GM19328 (cell line): ENCODE results near the gene CLASP1.

ENCODE experiments used
- ATAC-seq: cut with Tn5 transposase; IDR thresholded peaks from one replicate; pipeline ENCODE4 v1.9.1; 2021; ENCODE audit warnings: mild to moderate bottlenecking, moderate library complexity; ENCODE audit not compliant: unreplicated experiment

The CLASP1 gene

DNA sequence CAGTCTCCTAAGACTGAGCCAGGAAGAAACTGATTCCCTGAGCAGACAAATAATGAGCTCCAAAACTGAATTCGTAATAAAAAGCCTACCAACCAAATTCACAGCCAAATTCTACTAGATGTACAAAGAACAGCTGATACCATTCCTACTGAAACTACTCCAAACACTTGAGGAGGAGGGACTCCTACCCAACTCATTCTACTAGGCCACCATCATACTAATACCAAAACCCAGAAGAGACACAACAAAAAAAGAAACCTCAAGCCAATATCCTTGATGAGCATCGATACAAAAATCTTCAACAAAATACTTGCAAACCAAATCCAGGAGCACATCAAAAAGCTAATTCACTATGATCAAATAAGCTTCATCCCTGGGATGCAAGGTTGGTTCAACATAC is 98.6 kb downstream of the CLASP1 start:
- ATAC-seq: no peak

DNA sequence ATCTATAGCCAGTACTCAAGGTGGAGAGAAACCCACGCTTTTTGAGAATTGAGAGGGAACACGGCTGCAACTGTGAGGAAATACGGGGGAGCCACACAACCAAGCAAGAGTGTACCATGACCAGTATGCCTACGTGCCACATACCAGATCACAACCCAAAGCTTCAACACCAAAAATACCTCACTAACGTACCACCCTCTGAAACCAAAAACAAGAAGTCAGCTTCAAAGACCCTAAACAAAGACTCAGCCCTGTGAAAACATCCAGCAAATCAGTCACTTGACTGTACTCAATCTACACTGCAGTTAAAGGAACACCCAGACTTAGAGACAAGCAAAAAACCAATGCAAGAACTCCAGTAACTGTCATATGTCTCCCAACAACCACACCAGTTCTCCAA is 101.6 kb downstream of the CLASP1 start:
- ATAC-seq: no peak

DNA sequence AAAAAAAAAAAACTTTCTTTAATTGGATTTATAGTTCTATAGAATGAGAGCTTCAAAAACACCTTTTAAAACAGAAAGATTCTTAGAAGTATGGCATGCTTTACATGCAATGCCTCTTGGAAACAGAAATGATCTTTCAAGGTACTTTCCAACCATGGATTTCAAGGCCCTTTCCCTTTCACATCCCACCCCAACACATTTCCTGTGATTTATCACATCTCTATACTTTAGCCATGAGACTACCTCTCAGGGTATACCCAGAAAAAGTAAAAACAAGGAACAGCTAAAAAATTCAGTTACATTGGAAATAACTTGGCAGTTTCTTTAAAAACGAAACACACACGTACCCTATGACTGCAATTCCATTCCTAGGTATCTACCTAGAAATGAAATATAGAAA is 103.3 kb downstream of the CLASP1 start:
- no peak for ATAC-seq

DNA sequence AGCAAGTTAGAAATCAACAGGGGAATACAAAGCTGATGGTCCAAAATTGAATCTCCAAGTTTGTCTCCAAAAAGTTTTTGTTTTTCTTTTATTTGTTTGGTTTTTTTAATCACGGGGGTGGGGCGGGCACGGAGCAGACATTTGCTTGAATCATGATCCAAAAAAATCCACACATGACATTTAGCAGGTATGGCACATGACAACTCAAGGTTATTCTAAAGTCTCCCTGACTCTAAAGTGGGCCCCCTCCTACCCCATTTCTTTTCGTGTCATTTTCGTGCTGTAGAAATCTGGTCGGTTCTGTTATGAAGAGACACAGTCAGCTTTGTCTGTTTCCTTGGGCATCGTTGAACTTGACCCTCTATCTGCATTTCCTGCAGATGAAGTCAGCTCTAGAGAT is 104.0 kb downstream of the CLASP1 start:
- no peak for ATAC-seq

DNA sequence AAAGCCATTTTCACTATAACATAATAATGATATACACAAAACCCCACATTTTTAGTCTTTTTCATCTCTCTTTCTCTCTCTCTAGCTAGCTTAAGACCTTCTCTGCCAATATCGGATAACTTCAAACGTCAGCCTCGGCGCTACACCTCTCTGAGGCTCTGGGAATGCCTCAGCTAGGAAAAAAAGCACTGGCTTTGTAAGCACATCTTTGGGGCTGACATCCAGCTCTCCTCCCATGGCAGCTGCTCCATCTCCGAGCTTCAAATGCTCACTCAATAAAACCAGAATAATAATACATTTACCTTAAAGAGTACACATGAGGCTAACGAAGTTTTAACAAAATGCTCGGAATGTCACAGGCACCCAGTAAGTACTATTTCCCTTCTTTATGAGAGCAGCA is 107.8 kb downstream of the CLASP1 start:
- no peak for ATAC-seq

DNA sequence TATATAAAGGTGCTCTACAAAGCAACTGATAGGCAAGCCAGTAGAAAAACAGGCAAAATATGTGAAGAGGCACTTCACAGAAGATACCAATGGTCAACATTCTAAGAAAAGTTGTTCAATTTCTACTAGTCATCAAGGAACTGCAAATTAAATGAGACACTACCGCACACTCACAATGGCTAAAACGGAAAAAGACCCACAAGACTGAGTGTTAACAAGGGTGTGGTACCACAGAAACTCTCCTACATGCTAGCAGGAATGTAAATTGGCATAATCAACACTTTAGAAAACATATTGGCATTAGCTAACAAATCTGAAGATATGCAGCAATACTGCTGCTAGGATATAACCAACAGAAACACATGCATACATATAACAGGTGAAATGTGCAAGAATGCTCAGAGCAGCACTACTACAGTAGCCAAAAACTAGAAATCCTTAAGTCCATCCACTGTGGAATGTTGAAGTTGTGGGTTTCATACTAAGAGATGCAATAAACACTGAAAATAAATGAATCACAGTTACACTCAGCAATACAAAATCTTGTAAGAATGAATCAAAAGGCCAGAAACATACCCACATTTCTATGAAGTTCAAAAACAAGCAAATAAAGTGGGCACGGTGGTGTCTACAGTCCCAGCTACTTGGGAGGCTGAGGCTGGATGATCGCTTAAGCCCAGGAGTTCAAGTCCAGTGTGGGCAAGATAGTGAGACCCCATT is 109.4 kb downstream of the CLASP1 start:
- ATAC-seq: no peak

DNA sequence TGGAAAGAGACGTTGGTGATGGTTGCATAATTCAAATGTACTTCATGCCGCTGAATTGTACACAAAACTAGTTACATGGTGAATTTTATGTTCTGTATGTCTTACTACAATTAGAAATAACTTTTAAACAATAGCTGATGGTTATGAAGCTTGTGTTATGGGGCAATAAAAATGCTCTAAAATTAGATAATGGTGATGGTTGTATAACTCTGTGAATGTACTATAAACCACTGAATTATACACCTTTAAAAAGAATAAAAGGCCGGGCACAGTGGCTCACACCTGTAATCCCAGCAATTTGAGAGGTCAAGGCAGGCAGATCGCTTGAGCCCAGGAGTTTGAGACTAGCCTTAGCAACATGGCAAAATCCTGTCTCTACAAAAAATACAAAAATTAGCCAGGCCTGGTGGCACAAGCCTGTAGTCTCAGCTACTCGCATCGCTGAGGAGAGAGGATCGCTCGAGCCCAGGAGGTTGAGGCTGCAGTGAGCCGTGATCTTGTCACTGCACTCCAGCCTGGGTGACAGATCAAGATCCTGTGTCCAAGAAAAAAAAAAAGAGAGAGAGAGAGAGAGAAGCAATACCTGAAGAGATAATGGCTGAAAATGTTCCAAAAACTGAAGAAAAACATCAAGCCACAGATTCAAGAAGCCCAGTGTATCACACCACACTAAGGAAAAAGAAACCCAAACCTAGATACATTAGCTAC is 112.3 kb downstream of the CLASP1 start:
- ATAC-seq: no peak

DNA sequence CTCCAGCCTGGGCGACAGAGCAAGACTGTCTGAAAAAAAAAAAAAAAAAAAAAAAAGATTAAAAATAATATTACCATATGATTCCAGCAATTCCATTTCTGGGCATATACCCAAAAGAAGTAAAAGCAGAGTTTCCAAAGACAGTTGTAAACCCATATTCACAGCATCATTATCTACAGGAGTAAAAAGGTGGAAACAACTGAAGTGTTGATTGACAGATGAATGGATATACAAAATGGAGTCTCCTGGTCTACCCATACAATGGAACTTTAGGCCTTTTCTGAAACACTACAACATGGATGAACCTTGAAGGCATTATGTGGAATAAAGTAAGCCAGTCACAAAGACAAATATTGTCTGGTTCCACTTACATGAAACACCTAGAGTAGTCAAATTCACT is 112.9 kb downstream of the CLASP1 start:
- ATAC-seq: no peak

DNA sequence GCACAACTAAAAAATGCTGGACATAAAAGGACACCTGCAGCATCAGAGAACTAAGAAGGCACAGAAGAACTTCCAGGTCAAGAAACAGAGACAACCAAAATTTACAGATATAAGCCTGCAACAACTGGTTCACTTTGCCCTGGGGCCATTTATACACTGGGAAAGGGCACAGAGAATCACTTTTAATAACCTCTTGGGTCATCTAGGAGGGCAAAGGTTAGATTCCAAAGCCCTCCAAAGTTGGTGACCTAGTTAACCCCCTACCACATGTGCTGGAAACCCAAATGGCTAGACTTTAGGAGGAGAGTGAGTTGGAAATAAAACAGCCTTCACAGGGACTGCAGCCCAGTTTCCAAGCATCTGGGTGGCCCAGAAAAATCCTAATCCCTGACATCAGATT is 115.3 kb downstream of the CLASP1 start:
- no peak for ATAC-seq

DNA sequence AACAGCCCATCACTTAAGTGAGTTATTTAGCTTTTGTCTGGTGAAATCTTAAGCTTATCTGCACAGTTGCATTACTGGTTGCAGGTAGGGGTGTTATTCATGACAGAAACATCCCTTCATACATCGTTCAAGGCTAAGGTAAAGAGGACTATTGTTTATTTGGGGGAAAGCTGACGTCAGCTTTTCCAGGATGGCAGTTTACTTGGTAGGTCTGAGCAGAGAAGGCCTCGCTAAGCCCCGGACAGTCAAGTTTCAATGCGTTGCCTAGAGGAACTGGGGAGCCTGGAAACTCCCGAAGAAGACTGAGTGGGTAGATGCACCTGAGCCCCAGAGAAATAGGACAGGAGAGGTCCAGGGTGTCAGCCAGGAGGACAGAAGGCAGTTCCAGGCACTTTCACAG is 116.4 kb downstream of the CLASP1 start:
- ATAC-seq: no peak

DNA sequence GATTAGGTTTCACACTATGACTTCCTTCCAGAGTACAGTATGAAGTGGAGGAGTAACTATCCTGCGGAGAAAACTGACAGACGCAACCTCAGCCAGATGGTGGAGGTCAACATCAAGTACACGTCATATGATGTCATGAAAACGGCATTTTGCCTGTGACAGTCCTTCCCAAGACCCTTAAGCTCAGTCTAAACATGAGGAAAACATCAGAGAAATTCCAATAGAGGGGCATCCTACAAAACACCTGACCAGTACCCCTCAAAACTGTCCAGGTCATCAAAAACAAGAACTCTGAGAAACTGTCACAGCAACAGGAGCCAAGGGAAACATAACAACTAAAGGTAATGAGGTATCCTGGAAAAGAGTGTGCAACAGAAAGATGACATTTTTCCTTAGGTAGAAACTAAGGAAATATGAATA is 116.9 kb downstream of the CLASP1 start:
- ATAC-seq: no peak

DNA sequence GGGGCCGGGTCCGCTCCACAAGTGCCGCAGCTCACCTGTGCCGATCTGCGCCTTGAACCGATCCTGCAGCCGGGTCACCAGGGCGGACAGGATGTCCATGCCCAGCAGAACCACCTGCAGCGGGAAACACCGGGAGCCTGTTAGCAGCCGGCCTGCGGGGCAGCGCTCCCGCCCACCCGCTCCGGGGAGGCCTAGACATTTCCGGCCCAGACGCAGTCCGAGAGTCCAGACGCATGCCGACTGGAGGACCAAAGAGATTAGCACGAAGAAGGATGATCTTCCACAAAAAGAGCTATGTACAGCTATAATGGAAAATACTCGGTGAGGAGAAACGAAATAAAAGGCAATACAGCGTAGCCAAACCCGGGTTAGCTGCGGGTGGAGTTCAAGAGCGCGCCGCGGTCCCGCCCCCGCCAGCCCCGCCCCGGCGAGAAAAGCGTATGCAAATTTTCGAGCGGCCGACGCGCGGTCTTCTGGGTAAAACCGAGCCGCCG is 119.0 kb downstream of the CLASP1 start:
- ATAC-seq: peak; percentile 56

DNA sequence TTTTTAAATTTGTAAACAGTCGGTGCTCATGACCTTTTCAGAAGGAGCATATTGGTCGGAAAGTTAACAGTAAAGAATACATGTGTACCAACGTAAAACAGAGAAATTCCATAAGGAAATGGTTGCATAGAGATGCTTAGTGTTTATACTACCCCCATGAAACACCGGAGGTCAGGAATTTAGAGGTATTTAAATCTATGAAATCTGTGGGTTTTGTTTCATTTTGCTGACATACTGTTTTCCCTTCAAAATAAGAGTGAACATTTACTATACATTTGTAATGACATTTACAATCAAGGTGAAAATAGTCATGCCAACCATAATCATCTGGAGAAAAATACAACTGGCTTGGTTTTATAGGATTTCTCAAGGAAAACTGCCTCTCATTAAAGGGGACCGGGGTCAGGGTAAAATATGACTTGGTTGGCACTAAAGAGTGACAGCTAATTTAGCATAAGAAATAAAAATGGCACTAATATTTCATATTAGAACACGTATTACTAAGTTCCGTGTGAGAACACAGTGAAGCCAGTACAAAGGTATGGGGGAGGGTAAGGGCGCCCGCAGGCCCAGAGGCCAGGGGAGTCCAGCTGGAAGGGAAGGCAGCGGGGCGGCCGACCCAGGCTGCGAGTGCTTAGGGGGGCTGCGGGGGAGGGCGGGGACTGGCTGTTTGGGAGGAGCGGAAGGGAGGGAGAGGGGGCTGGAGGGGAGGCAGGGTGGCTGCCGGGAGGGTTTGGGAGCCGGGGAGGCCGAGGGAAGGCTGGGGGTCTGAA is 119.6 kb downstream of the CLASP1 start:
- peak; percentile 1 for ATAC-seq

DNA sequence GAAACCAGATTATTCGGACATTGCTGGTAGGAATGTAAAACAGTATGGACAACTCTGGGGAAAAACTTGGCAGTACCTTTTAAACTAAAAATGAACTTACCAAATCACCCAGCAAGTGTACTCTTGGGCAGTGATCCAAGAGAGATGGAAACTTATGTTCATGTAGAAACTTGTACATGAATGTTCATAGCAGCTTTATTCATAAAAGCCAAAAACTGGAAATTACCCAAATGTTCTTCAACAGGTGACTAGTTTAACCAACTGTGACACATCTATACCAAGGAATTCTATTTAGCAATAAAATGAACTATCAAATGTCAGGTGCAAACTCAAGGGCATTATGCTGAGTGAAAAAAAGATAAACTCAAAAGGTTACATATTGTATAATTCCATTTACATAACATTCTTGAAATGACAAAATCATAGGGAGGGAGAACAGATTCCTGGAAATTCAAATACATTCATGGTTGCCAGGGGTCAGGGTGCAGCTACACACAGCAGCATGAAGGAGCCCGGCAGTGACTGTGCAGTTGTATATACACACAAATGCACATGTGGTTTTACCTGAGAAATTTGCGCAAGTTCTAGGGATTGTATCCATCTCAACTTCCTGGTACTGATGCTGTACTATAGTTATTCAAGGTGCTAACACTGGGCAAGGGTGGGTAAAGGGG is 122.1 kb downstream of the CLASP1 start:
- no peak for ATAC-seq

DNA sequence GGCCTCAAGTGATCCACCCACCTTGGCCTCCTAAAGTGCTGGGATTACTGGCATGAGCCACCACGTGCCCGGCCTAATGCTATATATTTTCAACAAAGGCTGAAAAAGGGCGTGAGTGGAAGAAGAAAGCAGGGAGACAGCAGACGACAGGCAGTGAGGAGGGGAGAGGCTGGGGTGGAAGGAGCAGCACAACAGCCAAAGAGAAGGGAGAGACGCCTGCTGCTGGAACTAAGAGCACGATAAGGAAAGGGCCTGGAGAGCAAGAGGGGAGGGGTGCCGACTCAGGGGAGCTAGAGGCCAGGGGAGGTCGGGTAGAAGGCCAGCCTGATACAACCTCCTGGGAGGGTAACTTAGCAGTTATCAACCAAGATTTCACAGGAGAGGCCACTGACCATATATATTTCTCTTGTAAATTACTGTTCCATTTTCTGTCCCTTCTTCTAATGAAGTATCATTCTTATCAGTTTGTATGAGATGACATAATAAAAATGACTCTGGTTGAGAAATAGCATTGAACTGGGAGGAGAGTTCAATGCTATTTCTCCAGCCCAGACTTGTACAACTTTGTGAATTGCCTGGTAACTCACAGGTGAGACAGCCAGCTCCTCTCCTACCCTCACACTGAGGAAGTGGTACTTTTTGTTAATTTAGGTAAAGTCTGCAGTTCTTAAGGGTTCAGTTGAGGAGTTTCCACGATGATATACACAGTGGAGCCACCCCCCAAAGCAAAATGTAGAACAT is 124.4 kb downstream of the CLASP1 start:
- ATAC-seq: no peak

DNA sequence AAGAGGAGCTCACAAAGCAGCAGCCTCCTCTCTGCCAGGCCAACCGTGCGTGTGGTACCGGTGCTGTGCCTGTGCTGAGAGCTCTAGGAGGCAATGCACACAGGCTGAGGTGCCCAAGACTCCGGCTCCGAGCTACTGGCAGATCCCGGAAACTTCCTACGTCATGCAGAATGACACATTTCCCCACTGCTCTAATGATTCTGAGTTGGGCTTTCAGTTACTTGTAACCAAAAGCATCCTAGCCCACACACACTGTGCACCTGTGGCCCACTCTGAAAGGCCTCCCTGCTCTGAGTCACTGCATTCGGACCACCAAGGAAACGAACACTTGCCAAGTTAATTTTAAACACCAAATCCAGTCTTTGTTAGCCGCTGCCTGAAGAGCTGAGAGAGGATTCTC is 127.9 kb downstream of the CLASP1 start:
- no peak for ATAC-seq

DNA sequence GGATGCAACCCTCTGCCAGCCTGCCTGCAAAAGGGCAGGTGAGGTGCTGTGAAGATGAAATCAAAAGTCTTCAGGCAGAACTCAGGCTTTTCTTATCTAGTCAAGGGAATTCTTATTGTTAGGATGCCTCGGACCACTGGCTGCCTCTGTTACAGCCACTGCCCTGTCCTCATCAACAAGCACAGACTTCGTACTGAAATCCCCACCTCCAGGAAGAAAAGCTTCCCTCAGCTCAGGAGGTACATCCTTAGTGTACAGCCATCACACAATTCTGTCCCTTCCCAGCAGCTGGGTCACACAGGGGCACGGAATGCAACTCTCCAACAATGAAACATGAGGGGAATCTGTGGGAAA is 128.6 kb downstream of the CLASP1 start:
- no peak for ATAC-seq

DNA sequence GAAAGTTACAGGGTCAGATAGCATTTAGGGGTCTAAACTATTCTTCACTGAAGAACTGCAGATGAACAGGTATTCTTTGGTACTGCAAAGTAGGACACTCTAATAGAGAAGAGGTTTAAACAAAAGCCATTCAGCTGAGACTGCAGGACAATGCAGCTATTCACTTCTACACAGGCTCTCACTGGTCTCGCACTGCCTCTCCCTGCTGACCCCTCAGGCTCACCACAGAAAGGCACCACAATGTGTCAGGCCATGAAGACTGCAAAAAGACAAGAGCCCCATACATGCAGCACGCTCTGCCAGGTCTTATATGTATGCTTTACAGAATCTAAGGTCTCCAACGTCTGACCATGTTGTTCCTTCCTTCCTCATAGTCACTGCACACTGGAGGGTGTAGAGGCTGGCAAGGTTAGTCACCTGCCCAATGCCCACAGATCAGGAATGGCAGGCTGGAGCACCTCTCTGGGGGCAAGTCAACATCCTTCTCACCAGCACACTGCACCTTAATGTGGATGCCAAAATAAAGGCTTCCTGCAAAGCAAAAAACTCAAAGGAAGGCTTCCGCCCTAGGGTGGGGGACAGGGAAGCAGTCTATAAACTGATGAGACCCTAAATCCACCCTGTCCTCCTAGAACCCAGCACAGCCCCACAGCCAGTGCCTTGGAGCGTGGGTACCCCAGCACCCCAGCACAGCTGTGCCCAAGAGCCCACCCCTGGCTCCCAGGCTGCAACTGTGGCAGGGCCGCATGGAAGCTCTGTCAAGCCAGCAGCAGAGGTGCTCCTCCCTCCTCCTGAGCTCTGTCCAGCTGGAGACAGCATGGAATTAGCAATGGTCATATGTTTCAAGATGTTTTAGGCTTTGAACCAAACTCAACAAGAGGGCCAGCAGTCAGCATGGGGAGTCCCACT is 129.3 kb downstream of the CLASP1 start:
- ATAC-seq: no peak

DNA sequence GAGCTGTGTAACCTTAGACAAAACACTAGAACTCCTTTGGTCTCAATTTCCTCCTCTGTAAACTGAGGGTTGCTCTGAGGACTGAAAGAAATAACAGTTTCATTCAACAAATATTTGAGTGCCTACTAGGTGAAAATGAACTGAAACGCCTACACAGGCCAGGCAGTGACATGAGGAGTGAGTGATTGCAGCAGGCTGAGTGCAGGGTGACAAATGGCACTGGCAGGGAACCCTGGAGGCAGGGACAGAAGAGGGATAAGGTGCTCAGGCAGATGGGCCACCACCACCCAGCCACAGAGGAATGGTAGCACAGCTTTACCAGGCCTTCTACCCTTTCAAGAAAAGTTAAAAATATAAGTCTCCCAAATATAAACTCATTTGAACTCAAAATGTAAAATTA is 130.1 kb downstream of the CLASP1 start:
- ATAC-seq: no peak
